HG02981 (cell line): ENCODE data around the gene COCH.
A peak's percentile ranks its signal among the peaks of the same experiment; 100 is the strongest.

Source experiments
- ATAC-seq: cut with Tn5 transposase; IDR thresholded peaks from one replicate; pipeline ENCODE4 v1.9.1; 2021; ENCODE audit warnings: mild to moderate bottlenecking, moderate library complexity; ENCODE audit not compliant: unreplicated experiment

COCH gene

DNA sequence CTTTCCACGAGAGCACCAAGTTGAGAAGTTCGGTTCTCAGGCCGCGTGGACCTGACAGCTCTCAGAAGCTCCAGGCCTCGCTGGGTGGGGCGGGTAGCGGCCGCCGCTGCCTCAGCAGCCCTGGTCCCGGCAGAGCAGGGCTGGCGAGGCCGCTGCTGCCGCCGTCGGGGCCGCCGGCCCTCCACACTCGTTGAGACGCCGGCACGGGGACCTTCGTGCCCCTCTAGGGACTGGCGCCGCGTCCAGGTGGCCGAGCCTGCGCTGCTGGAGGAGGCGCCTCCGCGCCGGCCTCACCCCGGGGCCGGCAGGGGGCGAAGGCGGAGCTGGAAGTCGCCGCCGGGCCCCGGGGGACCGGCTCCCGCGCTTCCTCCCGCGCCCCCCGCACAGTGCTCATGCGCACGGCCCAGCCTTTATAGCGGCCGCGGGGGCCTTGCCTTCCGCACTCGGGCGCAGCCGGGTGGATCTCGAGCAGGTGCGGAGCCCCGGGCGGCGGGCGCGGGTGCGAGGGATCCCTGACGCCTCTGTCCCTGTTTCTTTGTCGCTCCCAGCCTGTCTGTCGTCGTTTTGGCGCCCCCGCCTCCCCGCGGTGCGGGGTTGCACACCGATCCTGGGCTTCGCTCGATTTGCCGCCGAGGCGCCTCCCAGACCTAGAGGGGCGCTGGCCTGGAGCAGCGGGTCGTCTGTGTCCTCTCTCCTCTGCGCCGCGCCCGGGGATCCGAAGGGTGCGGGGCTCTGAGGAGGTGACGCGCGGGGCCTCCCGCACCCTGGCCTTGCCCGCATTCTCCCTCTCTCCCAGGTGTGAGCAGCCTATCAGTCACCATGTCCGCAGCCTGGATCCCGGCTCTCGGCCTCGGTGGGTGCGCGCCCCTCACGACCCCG, at the start of gene COCH:
Gene COCH, plus strand, starts transcription at position 440 of the 879 bp plus-strand sequence. Its CDS starts 380 bp downstream, at position 820.
- ATAC-seq: peak; percentile 67

GRCh38 chr14:30826070-30826469, 48.3 kb upstream of the COCH start:
- ATAC-seq: no peak

- ATAC-seq: no peak
Observed at GRCh38 chr14:30829853-30830252, 44.5 kb upstream of the COCH start.

GRCh38 chr14:30834353-30834752, 40.0 kb upstream of the COCH start:
- ATAC-seq: no peak

GRCh38 chr14:30838351-30838750, 36.0 kb upstream of the COCH start:
- no peak for ATAC-seq

DNA sequence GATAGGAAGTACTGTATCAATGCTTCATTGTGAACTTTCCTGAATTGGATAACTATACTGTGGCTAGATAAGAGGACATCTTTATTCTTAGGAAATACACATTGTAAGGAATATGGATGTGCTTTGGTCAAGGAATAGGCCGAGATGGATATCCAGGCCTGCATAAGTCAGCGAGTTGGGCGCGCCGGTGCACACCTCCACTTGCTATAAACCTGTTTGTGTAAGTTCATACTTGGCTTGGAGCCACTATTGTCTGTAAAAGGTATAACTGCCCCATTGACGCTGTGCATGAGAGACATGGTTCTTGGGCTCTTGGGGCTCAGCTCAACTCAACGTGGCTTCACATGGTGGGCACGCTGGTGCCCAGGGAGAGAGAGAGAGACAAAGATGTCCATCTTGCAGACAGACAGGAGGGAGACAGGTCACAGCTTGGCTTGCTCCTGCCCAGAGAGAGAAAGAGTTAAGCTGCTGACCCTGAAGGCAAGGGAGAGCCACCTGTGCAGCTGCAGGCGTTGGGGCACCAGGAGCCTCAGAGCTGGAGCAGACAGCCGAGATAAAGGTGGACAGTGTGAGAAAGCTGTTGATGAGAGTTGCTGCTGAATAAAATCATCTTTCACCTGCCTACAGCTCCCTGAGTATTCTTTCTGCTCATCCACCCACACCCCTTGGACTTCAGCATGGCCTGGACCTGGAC, 34.1 kb upstream of the COCH start:
- no peak for ATAC-seq

DNA sequence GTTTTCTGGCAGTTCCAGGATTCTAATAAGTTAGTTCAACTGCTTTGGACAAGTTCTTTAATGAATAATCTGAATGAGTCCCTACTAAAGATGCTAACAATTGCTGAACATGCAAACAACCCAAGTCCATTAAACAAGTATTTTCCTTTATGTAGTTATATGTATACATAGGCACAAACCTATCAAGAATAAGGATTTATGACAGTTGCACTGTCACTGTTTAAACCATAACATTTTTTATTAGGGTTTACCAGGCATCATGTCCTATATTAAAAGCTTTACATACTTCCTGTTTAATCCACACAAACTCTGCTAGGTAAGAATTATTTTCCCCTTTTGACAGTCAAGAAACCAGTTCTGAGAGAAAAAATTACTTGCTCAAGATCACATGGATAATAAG, 31.9 kb upstream of the COCH start:
- ATAC-seq: no peak

DNA sequence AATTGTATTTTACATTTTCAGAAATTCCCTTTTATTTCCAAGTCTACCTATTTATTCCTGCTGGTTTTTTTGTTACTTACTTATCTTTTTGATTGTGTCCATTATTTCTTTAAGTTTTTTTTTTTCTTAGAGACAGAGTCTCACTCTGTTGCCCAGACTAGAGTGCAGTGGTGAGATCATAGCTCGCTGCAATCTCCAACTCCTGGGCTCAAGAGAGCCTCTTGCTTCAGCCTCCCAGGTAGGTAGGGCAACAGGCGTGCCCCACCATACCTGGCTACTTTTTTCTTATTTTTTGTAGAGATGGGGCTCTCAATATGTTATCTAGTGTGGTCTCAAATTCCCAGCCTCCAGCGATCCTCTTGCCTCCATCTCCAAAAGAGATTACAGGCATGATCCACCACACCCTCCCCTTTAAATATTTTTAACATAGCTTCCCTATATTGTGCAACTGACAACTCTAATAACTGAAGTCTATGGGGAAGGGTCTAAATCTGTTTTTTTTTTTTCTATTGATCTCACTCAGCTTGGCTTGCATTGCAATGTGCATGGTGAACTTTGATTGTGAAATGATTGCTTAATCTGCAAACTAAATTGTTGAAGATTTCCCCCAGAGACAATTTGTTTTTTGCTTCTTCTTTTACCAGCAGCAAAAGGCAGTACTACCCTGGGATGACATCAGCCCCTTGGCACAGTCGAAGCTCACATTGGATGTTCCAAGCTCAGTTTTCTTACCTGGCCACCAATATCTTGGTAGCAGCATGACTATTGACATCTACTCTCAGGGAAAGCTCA, 25.7 kb upstream of the COCH start:
- no peak for ATAC-seq

DNA sequence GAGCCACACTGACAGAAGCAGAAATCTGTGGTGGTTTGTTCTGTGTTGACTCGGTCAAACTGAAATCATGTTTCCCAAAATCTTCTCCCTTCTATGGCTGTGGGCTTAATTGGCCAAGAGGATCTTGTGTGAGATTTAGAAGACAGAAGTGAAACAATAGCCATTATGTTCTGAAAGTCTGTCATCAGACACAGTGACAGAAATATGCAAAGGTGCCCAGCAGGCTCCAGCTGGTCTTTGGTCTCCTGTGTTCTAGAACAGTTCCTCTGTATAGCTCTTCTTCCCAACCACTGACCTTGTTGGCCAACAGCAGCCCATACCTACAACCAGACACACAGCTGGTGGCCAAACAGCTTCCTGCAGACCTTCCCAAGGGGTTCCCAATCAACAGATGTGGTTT, 25.0 kb upstream of the COCH start:
- peak; percentile 91 for ATAC-seq

GRCh38 chr14:30849983-30850382, 24.4 kb upstream of the COCH start:
- no peak for ATAC-seq

- no peak for ATAC-seq
Observed at GRCh38 chr14:30853946-30854345, 20.4 kb upstream of the COCH start.

DNA sequence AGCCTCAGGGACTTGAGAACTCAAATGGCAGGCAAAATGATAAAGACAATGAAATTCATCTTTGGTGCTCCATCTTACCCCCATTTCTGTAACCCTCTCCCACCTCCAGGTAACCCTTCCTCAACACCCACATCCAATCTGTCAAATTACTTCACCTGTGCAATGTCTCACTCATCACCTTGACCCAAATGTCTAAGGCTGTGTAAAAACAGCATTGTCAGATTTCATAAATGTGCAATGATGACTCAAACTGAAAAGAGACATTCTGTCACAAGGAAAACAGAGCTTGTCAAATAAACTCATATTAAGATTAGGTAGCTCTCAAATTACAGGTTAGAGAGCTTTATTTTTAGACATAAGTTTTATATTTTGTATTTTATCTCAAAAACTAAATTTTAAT, 19.9 kb upstream of the COCH start:
- ATAC-seq: peak; percentile 49

DNA sequence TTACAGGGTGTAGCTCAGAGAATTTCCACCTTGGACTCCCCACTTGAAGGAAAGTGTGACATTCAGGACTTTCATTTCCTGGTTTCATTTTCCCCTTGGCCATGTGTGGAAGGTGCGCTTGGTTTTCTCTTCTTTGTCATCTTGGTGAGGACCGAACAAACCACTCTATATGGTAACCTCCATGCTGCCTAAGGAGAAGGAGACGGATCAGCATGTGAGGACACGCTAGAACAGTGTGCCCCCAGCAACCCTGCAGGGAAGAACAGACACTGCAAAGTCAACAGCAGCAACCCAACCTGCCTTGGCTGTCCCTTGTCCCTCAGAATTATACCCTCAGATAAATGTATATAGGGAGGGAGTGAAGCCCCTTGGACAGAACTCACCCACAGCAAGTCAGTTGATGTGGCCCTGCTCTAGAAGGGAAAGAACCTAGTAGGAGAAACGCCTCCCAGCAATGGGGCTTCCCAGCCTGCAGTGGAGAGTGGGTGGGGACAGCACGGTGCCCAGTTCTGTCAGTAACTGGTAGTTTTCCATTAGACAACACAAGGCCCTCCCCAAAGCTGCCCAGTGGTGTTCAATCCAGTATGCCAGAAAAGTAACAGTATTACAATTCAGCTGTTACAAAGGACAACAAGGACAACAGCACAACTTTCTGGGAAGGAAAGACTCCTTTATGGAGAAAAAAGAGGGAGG, 18.9 kb upstream of the COCH start:
- peak; percentile 57 for ATAC-seq

- no peak for ATAC-seq
Observed at GRCh38 chr14:30861200-30861599, 13.2 kb upstream of the COCH start.

GRCh38 chr14:30864934-30865333, 9.4 kb upstream of the COCH start:
- ATAC-seq: no peak

GRCh38 chr14:30868736-30869135, 5.6 kb upstream of the COCH start:
- ATAC-seq: no peak

GRCh38 chr14:30869551-30870155, 4.7 kb upstream of the COCH start:
- no peak for ATAC-seq

DNA sequence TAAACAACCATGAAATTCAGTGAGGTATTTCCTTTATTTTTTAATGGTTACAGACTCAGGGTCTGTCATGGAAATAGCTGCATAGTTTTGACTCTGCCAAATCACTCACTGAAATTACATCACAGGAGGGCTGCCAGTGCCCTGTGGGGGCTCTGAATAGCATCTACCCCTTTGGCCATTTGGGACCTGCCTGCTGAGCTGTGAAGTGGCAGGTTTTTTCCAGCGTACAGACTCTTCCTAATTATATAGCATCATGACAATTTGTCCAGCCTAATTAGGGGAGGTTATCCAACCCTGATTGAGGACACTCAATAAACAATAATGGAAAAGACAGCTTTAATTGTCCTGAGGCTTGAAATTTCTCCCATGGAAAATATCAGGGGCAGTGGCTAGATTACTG, 1.8 kb upstream of the COCH start:
- no peak for ATAC-seq

DNA sequence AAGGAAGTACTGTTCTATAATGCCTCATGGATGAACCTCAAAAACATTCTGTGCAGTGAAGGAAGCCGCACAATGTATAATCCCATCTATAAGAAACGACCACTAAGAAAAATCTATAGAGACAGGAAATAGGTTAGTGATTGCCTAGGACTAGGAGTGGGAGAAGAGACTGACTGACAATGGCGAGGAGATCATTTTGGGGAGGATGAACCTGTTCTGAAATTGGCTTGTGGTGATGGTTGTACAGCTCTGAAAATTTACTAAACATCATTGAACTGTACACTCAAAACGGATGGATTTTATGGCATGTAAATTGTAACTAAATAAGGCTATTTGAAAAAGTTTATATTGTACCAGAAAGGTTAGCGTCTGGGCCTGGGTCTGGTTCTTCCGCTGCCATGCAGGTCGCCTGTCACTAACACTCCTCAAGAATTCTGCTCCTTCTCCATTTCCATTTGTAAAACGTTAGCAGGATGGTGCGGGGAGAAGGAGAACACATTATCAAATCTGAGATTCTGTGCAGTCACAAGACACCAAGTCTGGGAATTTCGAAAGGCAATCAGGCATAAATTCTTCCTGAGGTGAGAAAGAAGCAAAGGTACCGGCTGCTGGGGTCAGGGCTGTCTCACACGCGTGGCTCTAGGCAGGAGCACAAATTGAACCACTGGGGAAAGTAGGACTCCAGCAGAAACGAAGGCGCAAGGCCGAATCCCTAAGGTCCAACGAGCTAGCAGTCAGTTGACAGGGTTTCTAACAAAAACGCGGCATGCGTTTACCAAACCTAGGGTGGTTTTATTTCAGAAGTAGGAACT, 845 bp upstream of the COCH start:
- ATAC-seq: no peak
